HG03439 (cell line): ENCODE data around the gene GRIK5.
"Not testable (repeated sequence)": the region's sequence is repeated elsewhere in the genome, so short reads cannot be mapped to it uniquely, and the experiment has no call there.

Experiments
- ATAC-seq: cut with Tn5 transposase; IDR thresholded peaks from one replicate; pipeline ENCODE4 v1.9.1; 2021; ENCODE audit warnings: mild to moderate bottlenecking, moderate library complexity; ENCODE audit not compliant: unreplicated experiment

The GRIK5 gene

DNA sequence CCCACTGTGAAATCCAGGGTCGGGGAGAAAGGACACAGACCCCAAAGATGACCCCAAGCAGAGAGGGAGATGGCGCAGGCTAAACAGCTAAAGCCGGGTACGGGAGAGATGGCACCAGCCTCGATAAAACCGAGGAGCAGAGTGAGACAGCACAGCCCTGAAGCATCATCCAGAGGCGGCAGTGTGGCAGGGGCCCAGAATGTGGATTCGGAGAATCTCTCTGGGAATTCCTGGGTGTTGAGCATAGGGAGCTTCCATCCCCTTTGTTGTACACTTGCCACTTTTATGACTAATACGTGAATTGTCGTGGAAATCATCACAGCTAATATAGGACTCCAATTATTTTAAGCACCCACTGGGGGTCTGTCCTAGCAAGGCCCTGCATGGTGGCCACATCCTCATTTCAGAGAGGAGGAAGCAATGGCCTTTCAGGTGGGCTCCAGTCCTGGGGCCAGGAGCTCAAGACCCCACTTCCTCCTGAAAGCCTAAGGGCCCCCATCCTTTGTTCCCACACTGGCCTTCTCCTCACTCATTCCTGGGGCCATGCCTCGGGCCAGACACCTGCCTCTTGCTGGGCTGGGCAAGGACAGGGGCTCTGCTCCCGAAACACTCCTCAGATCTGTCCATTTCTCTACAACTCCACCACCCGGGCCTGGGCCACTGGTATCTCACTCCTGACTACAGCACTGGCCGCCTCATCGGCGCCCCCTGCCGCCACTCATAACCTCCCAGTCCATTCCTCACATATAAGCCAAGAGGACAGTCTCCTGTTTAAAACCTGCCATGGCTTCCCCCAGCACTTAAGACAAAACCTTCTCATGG is 46.7 kb downstream of the GRIK5 start:
- no peak for ATAC-seq

DNA sequence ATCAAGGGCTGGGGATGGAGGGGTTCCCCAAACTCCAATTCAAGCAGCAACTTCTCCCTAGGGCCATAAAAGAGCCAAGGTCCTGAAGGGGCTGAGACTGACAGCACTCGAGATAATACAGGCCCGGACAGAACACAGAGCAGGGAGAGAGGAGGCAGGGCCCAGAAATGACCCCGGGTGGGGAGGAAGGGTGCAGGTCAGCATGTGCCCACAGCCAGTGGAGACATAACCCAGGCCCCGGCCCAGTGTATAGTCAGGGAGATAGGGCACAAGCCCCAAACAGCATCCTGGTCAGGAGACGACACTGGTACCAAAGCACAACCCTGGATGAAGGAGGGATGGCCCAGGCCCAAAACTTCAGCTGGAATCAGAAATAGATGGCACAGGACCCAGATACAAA is 47.4 kb downstream of the GRIK5 start:
- ATAC-seq: no peak

DNA sequence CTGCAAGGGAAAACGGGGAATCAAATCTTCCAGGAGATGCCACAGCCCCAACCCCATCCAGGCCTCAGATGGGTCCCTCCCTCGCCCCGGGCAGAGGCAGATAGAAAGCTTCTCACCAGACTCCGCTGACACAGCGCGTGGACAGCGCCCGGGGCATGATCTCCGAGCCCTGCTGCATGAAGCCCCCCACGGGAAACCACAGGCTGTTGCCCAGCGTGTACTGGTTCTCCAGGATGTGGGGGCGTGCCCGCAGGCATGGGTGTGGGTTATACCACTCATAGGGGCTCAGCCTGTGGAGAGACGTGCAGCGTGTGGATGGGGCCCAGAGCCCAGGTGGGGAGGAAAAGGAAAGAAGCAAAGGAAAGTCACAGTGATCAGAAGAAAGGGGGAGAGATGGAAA is 48.8 kb downstream of the GRIK5 start:
- ATAC-seq: no peak

DNA sequence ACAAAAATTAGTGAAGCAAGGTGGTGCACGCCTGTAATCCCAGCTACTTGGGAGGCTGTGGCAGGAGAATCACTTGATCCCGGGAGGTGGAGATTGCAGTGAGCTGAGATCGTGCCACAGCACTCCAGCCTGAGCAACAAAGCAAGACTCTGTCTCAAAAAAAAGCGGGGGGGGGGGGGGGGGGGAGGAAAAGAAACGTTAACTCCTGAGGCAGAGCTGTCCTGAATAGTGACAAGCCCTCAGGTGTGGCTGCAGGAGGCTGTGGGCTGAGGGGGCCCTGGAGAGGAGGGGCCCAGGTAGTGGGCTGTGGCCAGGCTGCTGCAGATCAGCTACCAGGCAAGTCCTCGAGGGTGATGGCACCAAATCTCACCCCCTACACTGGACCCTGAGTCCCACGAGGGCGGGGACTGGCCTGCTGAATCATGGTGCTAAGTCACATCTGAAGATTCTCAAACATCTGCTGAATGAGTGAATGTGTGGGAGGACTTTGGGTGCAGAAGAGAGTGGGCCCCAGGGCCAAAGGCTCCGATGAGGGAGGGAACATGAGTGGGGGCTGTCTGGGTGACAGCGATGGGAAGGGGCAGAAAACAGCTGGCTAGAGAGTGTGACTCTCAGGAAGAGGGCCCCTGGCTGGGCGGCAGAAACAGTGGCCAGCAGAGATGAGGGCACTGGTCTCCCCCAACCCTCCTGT is 51.4 kb downstream of the GRIK5 start:
- no peak for ATAC-seq

DNA sequence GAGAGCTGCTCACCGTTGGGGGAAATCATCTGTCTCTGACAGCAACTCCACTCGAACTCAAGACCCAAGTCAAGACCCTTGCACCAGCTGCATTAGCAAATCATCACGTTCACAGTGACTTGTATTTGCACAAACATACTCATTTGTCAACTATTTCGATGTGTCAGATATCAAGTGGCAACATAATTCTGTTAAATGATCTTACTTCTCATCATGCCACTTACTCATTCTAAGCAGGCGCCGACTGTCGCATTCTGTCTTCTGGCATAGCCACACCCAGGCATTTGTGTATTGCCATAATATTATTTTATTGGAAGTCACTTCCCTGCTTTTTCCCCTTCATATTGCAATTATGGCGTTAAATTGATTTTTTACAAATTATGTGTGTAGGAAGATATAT is 53.0 kb downstream of the GRIK5 start:
- no peak for ATAC-seq

DNA sequence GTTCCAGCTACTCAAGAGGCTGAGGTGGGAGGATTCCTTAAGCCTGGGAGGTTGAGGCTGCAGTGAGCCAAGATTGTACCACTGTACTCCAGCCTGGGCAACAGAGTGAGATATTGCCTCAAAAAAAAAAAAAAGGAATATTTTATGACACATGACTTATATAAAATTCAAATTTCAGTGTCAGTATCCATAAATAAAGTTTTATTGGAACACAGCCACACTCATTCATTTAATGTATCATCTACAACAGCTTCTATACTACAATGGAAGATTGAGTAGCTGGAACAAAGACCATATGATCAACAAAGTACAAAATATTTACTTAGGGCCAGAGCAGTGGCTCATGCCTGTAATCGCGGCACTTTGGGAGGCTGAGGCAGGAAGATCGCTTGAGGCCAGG is 57.3 kb downstream of the GRIK5 start:
- not testable (repeated sequence) for ATAC-seq

DNA sequence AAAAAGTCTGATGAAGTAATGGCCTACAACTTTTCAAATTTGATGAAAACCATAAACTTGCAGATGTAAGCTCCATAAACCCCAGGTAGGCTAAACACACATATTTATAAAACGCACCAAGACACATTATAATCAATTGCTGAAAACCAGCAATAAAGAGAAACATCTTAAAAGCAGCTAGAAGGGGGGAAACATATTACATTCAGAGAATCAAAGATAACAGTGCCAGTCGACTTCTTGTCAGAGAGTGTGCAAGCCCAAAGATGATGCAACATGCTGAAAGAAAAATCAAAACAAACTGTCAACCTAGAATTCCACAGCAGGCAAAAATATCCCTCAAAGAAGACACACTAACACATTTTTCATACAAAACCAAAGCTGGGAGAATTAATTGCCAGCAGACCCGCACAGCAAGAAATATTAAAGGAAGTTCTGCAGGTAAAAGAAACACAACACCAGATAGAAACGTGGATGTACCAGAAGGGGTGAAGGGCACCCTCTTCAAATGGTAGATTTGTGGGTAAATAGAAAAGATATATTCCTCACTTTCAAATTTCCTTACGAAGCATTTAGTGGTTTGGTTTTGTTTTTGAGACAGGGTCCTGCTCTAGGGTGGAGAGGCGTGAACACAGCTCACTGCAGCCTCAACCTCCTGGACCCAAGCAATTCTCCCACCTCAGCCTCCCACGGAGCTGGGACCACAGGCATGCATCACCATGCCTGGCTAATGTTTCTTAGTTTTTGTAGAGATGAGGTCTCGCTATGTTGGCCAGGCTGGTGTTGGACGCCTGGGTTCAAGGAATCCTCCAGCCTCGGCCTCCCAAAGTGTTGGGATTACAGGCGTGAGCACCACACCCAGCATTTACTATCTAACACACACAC is 59.5 kb downstream of the GRIK5 start:
- no peak for ATAC-seq

DNA sequence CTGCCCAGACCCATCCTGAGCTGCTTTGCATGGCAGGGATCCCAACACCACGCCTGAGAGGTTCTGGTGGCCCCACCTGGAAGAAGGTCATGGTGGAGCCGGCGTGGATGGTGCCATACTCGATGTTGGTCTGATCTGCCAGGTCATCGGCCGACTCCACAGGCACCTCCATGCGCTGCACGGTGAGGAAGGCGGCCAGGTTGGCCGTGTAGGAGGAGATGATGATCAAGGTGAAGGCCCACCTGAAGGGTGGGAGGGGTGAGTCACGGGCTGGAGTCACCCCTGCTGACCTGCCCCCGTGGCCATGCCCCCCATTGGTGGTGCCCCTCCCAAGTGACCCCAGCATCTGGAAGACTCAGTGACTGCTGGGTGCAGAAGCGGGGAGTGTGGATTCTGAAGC is 63.4 kb downstream of the GRIK5 start:
- ATAC-seq: no peak

DNA sequence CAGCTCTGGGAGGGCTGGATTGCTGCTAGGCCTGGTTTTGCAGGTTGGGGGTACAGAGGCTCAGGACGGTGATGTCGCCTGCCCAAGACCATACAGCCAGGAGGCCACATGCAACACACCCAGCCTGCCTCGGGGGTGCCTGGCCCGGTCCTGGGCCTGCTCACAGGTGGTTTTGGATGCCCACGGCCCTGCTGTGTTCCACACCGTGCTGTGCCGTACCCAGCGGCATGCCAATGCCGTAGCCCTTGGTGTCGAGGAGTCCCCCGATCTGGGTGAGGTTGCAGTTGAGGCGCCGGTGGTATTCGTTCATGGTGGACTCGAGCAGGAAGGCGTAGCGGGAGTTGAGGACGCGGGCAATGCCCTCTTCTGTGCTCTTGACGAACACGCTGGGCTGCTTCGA is 64.5 kb downstream of the GRIK5 start:
- ATAC-seq: no peak

DNA sequence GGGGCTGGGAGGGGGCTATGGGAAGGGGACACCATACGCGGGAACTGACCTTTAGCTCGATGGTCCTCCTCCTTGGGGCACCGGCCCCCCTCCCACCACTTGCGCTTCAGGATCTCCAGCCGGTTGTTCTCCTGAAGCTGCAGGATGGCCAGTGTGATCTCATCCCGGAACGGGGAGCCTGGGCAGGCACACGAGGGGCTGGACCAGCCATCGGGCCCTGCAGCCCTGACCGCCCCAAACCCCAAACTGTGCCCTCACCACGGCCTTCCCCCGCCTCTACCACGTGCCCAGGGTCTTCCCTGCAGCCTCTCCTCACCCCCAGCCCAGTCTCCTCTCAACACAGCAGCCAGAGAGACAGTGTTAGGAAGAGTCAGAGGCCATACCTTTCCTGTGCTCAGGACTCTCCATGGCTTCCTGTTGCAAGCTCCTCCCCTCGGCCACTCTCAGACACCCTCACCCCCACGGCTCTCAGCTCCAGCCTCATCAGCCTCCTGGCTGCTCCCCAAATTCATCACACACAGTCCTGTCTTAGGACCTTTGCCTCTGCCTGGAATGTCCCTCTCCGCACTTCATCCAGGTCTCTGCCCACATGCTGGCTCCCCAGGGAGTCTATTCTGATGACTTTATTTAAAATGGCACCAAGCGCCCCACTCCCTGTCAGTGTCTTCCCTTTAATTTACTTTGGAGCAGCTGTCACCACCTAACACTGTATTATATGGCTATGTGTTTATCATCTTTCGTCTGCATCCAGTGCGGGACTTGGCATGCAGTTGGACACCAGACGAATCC is 66.3 kb downstream of the GRIK5 start:
- no peak for ATAC-seq

DNA sequence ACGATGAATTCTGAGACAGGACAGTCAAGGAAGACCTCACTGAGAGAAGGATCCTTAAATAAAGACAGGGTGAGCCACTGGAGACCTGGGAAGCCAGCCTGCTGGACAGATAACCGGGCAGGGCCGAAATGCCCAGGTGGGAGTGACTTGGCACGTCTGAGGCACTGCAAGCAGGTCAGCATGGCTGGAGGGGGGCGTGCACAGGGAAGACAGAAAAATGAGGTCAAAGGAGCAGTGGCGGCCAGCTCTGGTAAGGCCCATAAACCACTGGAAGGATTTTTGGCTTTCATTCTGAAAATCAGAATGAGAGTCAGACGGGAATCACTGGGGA is 70.2 kb downstream of the GRIK5 start:
- no peak for ATAC-seq

DNA sequence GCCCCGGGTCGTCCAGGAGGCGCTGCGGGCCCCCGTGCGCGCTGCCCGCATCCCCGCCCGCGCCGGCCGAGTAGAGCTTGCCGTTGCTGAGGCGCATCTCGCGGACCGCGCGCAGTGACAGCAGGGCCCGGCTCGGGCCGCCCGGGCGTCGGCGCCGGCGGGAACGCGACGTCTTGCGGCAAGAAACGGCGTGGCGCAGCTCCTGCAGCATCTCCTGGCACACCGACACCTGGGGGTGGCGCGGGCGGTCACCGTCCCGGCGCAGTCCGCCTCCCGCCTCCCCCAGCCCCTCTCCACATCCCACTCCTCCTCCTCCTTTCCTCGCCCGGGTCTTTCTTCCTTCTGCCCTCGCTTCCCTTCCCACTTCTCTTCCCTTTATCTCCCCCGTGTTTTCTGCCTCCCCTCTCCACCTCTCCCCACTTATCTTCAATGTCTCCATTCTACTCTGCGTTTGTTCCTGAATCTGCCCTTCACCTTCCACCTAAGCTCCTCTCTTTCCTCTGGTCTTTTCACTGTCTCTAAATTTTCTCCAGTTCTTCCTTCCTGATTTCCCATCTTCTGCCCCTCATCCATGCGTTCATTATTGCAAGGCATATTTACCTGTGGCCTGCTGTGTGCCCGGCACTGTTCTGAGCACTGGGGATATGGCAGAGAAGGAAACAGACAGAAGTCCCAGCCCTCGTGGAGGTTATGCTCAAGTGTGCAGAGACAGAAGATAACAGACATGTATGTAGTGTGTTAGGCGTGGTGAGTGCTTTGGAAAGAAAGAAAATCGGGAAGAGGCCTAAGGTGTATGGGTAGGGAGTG is 70.7 kb downstream of the GRIK5 start:
- no peak for ATAC-seq

DNA sequence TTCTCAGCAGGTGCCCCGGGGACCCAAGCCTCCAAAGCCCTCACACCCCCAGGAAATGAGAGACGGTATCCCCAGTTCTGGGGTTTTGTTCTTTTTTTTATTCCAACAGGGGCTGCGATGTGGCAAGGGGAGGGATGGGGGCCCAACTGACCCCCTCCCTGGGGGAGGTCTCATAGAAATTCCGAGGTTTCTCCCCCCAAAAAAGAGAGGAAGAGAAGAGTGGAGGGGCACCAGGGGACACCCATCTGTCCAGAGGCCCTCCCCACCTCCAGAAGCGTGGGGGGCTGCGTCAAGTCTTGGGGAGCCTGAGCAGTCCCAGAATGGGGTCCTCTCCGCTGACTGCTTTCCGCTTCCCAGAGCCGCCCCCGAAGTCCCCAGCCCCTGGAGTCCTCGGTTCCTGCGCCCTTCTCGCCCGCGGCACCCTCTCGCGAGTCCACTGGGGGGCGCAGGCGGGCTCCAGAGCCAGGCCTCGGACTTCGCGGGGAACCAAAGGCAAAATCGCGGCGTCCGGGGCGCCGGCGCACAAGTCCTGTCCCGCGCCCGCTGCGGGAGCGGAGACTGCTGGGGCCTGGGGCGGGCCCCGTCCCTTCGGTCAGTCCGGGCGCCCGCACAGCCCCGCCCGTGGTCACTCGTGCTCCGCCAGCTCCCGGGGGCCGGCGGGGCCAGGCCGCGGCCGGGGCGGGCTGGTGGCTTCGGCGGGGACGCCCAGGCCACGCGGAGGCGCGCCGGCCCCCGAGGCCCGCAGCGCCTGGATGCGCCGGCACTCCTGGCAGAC is 71.6 kb downstream of the GRIK5 start:
- no peak for ATAC-seq

DNA sequence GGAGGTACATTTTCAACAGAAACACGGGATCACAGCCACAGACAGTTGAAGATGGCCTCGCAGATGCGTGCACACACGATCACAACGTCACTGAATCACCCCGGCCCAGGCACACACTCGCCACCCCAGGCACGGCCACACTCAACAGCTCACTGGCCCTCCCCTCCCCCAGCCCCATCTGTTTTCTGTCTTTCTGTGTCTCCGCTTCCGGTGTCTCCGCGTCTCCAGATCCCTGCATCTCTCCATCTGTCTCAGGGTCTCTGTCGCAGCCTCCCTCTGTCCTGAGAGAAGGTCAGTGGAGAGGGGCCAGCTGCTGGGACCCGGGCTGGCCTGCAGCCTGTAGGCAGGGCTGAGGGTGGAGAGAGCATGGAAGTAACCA is 72.2 kb downstream of the GRIK5 start:
- no peak for ATAC-seq

DNA sequence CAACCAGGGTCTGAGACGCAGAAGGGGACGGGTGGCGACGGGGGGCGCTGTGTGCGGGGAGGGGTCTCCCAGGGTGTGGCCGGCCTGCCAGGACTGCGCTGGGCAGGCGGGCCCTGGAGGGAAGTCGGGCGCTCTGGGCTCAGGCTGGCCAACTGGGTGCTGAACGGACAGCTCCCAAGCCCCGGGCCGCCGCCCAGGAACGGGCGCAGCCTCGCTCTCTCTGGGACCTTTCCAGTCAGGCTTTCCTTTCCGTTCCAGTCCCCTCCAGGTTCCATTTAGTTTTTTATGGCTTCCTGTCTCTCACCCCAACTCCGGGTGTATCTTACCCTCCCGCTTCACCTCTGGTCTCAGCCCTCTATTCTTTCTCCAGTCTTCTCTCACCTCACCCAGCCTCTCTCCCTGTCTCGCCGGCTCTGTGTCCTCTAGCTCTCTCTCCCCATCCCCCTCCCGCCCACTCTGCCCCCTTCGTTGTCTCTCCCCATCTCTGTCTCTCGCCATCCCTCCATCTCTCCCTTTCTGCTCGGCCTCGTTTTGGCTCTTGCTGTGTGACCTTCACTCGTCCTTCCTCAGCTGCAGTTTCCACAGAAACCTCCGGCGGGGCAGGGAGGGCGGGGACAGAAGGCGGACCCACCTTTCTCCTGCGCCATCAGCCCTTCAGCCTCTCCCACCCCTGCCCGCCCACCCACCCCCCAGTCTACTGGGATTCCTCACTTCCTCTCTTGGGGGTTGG is 72.7 kb downstream of the GRIK5 start:
- no peak for ATAC-seq

DNA sequence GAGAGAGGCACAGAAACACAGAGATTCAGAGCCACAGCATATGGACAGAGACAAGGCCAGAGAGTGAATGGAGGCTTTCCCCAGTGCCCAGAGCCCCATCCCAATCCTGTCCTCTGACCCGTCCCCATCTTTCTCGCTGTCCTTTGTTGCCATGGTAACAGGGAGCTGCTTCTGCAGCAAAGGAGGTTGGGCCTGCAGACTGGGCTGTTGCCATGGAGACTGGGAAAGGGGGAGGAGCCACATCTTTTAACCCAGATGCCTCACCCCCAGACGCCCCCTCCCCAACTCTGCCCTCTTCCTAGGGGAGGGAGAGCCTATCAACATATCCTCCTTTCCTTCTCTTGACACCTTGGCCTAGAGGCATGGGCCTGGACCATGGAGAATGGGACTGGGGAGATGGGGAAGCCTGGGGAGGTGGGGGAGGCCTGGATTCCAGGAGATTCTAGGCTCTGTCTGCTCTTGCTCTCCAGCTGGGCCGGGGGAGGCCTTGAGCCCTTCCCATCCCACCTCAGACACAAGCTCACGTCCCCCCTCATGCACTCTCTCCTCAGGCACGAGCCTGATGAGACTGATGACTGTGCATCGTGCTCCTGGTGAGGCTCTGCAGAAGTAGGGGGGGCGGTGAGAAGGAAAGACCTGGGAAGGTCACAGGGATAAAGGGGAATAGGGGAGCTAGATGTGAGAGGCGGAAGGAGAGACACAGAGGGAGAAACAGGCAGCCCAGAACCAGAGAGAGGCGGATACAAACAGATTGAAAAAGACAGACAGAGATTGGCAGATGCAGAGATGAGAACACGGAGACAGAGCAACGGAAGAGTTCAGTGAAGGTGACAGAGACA is 73.8 kb downstream of the GRIK5 start:
- ATAC-seq: no peak

DNA sequence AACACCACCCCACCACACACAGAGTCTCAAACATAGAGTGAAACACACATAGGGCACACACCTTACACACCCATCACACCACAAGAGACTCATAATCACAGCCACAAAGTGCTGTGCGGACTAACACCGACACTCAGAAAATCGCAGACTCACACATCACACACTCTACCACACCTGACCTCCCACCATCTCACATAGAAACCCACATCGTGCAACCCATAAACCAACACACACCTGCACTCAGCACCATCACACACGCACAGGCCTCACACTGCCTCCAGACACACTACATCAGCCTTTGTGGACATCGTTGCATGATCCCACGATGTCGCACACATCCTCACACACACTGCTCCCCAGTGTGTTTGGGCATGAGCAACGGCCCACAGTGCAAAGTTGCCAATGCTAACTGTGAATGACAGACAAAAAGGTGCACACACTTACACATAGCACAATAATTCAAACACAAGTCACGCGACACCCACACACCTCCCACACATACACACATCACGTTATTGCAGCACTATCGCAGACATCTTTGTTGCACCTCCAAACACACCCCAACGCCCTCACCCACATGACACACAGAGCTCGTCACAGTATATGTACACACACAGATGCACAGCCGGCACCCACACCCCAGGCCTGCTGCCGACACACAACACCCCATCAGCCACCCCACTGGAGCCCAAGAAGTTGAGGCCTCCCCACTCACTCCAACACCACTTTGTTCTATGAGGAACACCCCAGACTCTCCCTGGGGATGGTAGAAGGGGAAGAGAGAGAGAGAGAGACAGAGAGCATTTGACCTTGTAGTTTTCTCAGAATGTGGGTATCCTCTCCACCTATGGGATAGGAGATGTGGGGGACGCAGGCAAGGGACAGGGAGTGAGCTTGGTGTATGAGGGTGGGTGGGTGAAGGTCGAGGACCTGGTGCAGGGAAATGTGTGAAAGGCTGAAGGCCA is 74.7 kb downstream of the GRIK5 start:
- ATAC-seq: no peak
